SU-DHL-6 (cell line): Measurements from ENCODE around the gene CHMP1B.

ENCODE experiments used
- H2AFZ ChIP-seq: fragments of 200-600 bp; sonication (generic); 2 replicates; pipeline ENCODE4 v1.6.1; 2014; ENCODE audit warnings: low read depth, mild to moderate bottlenecking, moderate library complexity, mixed read lengths, antibody characterized with exemption, low read length; ENCODE audit not compliant: severe bottlenecking
- H3F3A ChIP-seq: fragments of 200-600 bp; shearing (Covaris generic); 2 replicates; pipeline ENCODE4 v1.6.0; 2016; ENCODE audit warnings: antibody characterized with exemption, mild to moderate bottlenecking; ENCODE audit not compliant: insufficient read depth
- H3K27ac ChIP-seq: fragments of 200-600 bp; sonication (generic); 2 replicates; pipeline ENCODE4 v1.5.1; 2016; ENCODE audit warnings: low read depth, mild to moderate bottlenecking, low read length, moderate library complexity, mixed read lengths
- H3K27me3 ChIP-seq: fragments of 200-600 bp; sonication (generic), shearing (Covaris generic); 2 replicates; pipeline ENCODE4 v1.6.0; 2014; ENCODE audit warnings: mild to moderate bottlenecking, low read length
- H3K36me3 ChIP-seq: fragments of 200-600 bp; sonication (generic); 2 replicates; pipeline ENCODE4 v1.6.1; 2014; ENCODE audit warnings: mild to moderate bottlenecking, low read length, mixed read lengths
- H3K4me2 ChIP-seq: fragments of 300-600, 200-600 bp; shearing (Covaris generic), sonication (generic); 2 replicates; pipeline ENCODE4 v1.6.0; 2014; ENCODE audit warnings: low read length, low read depth, mild to moderate bottlenecking; ENCODE audit not compliant: poor library complexity, severe bottlenecking
- H3K4me3 ChIP-seq: fragments of 200-600 bp; sonication (generic); 2 replicates; pipeline ENCODE4 v1.5.1; 2014; ENCODE audit warnings: antibody characterized with exemption, low read length, mild to moderate bottlenecking, mixed read lengths; ENCODE audit not compliant: insufficient read depth, poor library complexity, severe bottlenecking
- H3K79me2 ChIP-seq: fragments of 200-600 bp; sonication (generic); 2 replicates; pipeline ENCODE4 v1.6.1; 2014; ENCODE audit warnings: mild to moderate bottlenecking, low read length, moderate library complexity; ENCODE audit not compliant: insufficient read depth
- H3K9ac ChIP-seq: fragments of 200-600 bp; sonication (generic); 2 replicates; pipeline ENCODE4 v1.7.0; 2014; ENCODE audit warnings: mild to moderate bottlenecking, low read length
- H3K9me2 ChIP-seq: fragments of 200-600 bp; sonication (generic); replicated peaks from 2 replicates; pipeline ENCODE4 v1.6.1; 2014; ENCODE audit warnings: low read length; ENCODE audit not compliant: insufficient read depth
- H3K9me3 ChIP-seq: fragments of 200-600 bp; sonication (generic); 2 replicates; pipeline ENCODE4 v1.6.1; 2014; ENCODE audit warnings: low read length, mixed read lengths; ENCODE audit not compliant: insufficient read depth
- H4K20me1 ChIP-seq: fragments of 200-600 bp; sonication (generic); 2 replicates; pipeline ENCODE4 v1.6.1; 2014; ENCODE audit warnings: low read depth, mild to moderate bottlenecking, antibody characterized with exemption, low read length, moderate library complexity, mixed read lengths
- EZH2phosphoT487 ChIP-seq: fragments of 200-600 bp; sonication (generic), shearing (Covaris generic); conservative IDR thresholded peaks from 2 replicates; pipeline ENCODE4 v1.6.1; 2018; ENCODE audit warnings: mild to moderate bottlenecking, antibody characterized with exemption, low read length, moderate library complexity, mixed read lengths
- TF ChIP-seq, protein P1 (sequence below): fragments of 200-600 bp; sonication (generic); IDR thresholded peaks from one replicate; pipeline ENCODE4 v1.5.1; 2017; ENCODE audit warnings: antibody characterized with exemption, mild to moderate bottlenecking, low read length, moderate library complexity; ENCODE audit not compliant: insufficient read depth, poor library complexity, severe bottlenecking

Gene CHMP1B

GRCh38 chr18:11817229-11817628 is 34.0 kb upstream of the CHMP1B start:
- Histone ChIP-seq H3K9me3 (no peaks in the 10 kb centered on the region), H3K9ac (no peak overlapping the region), H3F3A (no peaks in the 10 kb centered on the region), H3K36me3 (no peaks in the 10 kb centered on the region), H2AFZ (no peak overlapping the region), H4K20me1 (no peaks in the 10 kb centered on the region), H3K4me3 (no peak overlapping the region), H3K4me2 (no peak overlapping the region), H3K27ac (no peak overlapping the region), H3K9me2 (no peaks in the 10 kb centered on the region), H3K79me2 (no peaks in the 10 kb centered on the region), H3K27me3 (no peaks in the 10 kb centered on the region)
- TF ChIP-seq, protein P1, sequence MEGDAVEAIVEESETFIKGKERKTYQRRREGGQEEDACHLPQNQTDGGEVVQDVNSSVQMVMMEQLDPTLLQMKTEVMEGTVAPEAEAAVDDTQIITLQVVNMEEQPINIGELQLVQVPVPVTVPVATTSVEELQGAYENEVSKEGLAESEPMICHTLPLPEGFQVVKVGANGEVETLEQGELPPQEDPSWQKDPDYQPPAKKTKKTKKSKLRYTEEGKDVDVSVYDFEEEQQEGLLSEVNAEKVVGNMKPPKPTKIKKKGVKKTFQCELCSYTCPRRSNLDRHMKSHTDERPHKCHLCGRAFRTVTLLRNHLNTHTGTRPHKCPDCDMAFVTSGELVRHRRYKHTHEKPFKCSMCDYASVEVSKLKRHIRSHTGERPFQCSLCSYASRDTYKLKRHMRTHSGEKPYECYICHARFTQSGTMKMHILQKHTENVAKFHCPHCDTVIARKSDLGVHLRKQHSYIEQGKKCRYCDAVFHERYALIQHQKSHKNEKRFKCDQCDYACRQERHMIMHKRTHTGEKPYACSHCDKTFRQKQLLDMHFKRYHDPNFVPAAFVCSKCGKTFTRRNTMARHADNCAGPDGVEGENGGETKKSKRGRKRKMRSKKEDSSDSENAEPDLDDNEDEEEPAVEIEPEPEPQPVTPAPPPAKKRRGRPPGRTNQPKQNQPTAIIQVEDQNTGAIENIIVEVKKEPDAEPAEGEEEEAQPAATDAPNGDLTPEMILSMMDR = no peak
- TF ChIP-seq EZH2phosphoT487 = no peak

DNA sequence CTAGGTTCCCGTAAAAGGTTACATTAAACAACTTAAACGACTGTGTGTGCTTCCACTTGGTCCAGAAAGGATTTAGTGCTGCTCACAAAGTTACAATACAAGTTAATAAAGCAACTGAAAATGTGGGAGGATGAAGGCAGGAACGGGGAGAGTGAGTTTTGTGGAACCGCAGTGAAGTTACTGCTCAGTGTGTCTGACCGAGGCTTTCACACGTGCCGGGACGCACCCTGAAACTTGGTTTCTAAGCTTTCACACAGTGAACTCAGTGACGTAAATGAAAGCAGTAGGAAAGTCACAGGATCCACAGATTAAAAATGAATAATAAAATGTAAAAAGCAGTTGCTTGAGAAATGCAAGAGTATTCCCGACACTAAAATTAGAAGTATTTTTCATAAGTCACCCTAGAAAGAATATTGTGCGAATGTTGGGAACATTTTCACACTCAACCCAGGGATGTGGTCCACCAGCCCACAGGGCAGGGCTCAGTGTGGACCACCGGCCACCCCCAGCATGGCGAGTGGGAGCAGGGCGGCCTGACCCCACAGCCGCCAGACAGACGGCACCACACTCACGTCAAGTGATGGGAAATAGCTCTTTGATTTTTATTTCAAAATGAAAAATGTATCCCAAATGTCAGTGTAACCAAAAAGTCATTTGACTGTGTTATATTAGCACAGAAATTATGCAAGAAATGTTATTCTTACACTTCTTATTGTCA is 32.6 kb upstream of the CHMP1B start:
- TF ChIP-seq, protein P1 = no peak
- no peaks in the 10 kb centered on the region for H3F3A ChIP-seq
- H3K4me3 ChIP-seq = no peak overlapping the region
- no peaks in the 10 kb centered on the region for H3K27me3 ChIP-seq
- no peaks in the 10 kb centered on the region for H3K79me2 ChIP-seq
- no peaks in the 10 kb centered on the region for H4K20me1 ChIP-seq
- no peaks in the 10 kb centered on the region for H3K36me3 ChIP-seq
- no peaks in the 10 kb centered on the region for H3K9me3 ChIP-seq
- H3K9ac ChIP-seq = no peak overlapping the region
- no peak overlapping the region for H3K4me2 ChIP-seq
- H3K27ac ChIP-seq = no peak overlapping the region
- no peak overlapping the region for H2AFZ ChIP-seq
- no peaks in the 10 kb centered on the region for H3K9me2 ChIP-seq

- no peak overlapping the region for H3K9ac ChIP-seq
- no peaks in the 10 kb centered on the region for H3K9me3 ChIP-seq
- no peak for TF ChIP-seq EZH2phosphoT487
- TF ChIP-seq, protein P1 = no peak
These were observed 31.3 kb upstream of the CHMP1B start for GRCh38 chr18:11819938-11820337.

DNA sequence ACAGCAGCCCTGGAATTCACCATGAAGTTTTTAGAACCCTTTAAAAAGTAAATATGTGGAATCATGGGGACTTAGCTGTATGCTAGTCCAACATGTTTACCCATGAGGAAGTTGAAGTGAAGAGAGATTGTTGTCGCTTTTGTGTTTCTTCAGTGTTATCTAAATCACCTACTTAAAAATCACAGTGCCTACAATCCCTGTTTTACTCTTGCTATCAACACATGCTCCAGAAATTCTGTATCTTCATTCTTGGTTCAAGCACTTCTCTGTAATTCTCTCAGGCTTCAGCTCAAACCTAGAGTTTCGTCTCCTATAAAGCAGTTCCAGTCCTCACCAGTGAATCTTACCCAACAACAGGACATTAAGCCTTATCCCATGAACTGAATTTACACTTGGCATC is 30.5 kb upstream of the CHMP1B start:
- no peaks in the 10 kb centered on the region for H3K9me2 ChIP-seq
- no peaks in the 10 kb centered on the region for H3K79me2 ChIP-seq

More at GRCh38 chr18:11819938-11820337, 31.3 kb upstream of the CHMP1B start:
- no peaks in the 10 kb centered on the region for H3F3A ChIP-seq
- H3K27ac ChIP-seq = no peak overlapping the region
- H3K9me2 ChIP-seq = no peaks in the 10 kb centered on the region
- no peaks in the 10 kb centered on the region for H3K36me3 ChIP-seq
- no peak overlapping the region for H3K4me3 ChIP-seq
- no peaks in the 10 kb centered on the region for H4K20me1 ChIP-seq
- H3K27me3 ChIP-seq = no peaks in the 10 kb centered on the region
- no peak overlapping the region for H3K4me2 ChIP-seq
- no peak overlapping the region for H2AFZ ChIP-seq
- H3K79me2 ChIP-seq = no peaks in the 10 kb centered on the region

More for the DNA sequence above, 30.5 kb upstream of the CHMP1B start:
- TF ChIP-seq, protein P1 = no peak
- TF ChIP-seq EZH2phosphoT487 = no peak
- no peak overlapping the region for H3K4me3 ChIP-seq
- no peak overlapping the region for H3K27ac ChIP-seq
- no peak overlapping the region for H3K9ac ChIP-seq
- no peaks in the 10 kb centered on the region for H3F3A ChIP-seq
- no peaks in the 10 kb centered on the region for H3K36me3 ChIP-seq
- H3K27me3 ChIP-seq = no peaks in the 10 kb centered on the region
- no peak overlapping the region for H3K4me2 ChIP-seq
- no peaks in the 10 kb centered on the region for H3K9me3 ChIP-seq
- H4K20me1 ChIP-seq = no peaks in the 10 kb centered on the region
- no peak overlapping the region for H2AFZ ChIP-seq
